Occipital lobe (tissue), 2 donors: ENCODE data around the gene CCDC74A. TPM values are rescaled to one million over a fixed set of nuclear protein-coding genes. Genes with fewer than 3 reads are reported as not detected.
"Not testable (repeated sequence)": the region's sequence is repeated elsewhere in the genome, so short reads cannot be mapped to it uniquely, and the experiment has no call there.

Experiments used
- DNase-seq: peaks from one replicate; lab custom pipeline; 2025; lab: John Stamatoyannopoulos, UW
- total RNA-seq: library from RNA; depleted of rRNA; stranded (reverse); fragments of >200 nt; gene quantifications from one replicate; pipeline ENCODE4 v1.2.3, GENCODE V29; 2014

Gene CCDC74A
- total RNA-seq, 1 donor from 2014 or later = 4.1 TPM

DNA sequence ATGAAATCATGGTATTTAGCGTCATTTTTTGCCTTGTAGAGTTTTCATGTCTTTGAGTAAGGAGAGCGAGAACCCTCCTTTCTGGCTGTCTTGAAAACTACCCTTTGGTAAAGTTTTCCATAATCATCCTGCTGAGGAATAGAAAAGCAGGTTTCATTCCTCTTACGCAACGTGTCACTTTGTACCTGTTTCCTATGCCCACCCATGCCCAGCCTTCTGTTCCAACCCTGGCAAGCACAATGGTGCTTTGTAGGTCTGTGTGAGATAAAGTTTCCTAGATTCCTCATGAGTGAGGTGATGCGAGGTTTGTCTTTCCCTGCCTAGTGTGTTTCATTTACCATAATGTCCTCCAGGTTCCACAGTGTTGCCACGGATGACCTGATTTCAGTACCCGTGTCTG lies 29.3 kb downstream of the CCDC74A start:
- DNase-seq = no peak

DNA sequence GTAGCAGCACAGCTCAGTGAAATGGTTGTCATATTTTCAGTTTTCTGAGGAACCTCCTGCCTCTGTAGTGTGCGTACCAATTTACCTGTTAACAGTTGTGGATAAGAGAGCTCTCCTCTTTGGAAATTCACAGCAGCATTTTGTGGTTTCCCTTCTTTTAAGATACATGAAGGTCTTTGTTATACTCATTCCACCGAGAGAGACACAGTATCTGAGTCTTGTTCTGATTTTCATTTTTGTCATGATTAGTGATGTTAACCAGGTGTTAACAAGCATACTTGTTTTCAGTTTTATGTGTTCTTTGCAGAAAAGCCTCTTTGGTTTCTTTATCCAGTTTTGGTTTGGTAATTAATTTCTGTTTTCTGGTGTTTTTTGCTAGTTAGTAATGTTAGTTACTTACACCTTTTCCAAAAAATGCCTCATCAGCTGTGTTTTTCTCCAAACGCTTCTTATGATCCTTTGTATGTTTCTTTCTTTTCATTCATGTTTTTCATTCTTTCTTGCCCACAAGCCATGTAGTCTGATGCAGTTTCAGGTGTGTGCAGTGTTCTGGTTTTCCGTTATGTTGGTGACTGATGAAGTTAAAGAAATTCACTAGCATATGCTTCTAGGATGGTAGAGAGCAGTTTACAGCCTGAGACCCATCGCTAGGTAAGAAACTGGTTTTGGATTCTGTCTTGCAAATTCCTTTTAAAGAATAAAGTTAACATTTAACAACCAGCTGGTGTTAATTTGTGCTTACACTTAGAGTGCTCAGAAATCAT lies 30.1 kb downstream of the CCDC74A start:
- no peak for DNase-seq

DNA sequence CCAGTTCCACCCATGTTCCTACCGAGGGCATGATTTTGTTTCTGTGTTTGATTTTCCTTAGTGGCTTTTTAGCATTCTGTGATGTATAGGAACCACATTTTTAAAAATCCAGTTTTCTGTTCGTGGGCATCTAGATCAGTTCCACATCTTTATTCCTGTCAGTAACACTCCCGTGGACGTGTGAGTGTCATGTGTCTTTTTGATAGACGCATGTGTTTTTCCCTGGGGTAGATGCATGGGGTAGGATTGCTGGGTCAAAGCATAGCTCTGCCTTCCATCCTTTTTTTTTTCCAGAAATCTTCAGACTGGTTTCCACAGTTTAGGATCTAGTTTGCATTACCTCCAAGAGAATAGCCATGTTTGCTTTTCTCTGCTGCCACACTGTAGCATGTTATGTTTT lies 38.7 kb downstream of the CCDC74A start:
- no peak for DNase-seq

DNA sequence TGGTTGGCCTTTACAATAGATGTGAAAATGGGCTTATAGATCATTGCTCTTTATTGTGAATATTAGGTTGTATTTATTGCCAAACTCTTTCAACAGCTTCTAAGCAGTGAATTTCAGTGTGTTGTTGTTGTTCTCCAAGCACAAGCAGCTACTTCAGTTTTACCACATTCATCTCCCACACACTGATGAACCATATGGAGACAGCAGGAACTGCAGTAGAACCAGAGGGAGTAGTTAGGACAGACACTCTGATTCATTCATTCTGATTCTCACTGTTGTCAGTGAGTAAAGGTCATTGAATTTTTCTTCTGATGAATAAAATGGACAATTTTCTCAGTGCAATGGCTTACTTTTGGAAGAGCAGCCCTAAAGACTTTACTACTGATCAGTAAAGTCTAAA lies 40.2 kb downstream of the CCDC74A start:
- no peak for DNase-seq

DNA sequence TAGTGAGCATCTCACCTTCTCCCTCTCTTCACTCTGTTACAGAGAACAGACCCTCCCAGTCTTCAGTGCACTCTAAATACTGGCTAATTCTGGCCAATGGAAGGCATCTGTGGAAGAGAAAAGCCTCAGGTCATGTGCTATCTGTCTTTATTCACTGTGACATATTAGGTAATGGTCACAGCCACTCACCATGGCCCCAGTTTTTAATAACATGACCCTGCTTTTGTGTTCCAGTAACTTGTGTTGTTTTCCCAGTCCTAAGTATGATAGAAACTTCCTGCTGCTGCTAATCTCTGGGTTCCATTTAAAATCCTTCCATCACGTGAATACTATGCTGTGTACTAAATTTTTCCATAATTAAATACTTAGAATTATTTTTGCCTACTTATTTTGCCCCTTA lies 40.7 kb downstream of the CCDC74A start:
- not testable (repeated sequence) for DNase-seq

DNA sequence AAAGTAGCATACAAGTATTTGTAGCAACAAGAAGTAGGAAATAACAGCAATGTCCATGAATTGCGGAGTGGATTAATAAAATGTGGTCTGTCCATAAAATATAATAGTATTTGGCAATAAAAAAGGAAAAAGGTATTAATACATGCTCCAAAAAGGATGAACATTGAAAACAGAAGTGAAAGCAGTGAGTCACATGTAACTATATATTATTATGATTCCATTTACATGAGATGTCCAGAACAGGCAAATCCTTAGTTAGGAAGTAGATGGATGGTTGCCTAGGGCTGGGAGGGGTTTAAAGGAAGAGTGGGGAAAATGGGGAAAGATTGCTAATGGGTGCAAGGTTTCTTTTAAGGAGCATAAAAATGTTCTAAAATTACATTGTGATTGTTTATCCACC lies 44.5 kb downstream of the CCDC74A start:
- DNase-seq = no peak

DNA sequence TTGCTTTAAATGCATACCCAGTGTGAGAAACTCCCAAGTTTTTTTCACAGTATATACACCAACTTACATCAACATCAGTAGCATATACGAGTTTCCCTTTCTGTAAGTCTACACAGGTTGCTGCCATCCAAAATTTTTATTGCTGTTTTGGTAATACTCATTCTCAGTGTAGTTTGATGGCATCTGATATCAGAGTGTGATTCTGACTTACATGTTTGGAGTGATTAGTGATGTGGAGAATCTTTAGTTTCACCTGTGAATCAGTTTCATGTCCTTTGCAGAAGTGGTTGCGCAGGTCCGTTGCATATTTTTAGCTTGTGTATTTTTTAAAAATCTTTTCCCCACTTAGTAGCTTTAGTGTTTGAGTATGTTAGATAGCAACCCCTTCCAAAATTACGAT lies 50.1 kb downstream of the CCDC74A start:
- DNase-seq = no peak

DNA sequence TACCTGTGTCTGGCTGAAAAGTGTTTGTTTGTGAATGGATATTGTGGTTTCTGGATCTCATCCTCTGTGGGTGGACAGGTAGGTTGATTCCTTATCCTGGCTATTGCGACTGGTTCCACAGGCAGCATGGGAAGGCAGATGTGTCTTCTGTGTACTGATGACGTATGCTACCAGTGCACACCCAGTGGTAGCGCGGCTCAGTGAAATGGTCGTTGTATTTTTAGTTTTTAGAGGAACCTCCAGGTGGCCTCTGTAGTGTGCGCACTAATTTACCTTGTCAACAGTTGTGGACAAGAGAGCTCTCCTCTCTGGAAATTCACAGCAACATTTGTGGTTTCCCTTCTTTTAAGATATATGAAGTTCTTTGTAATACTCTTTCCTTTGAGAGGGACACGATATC lies 52.5 kb downstream of the CCDC74A start:
- DNase-seq = no peak

Other genes with a start within 250 kb of the CCDC74A start
- gene RAB6D, start 163.7 kb upstream of the CCDC74A start, total RNA-seq = 0.62 TPM
- not detected for gene TUBA3D, start 51.8 kb upstream of the CCDC74A start, total RNA-seq
- gene MZT2A, start 35.5 kb upstream of the CCDC74A start, total RNA-seq = 45.9 TPM